Measurements from ENCODE around the gene PTPRA. TPM values are rescaled to one million over a fixed set of nuclear protein-coding genes. Genes with fewer than 3 reads are reported as not detected.
"Not testable (repeated sequence)": the region's sequence is repeated elsewhere in the genome, so short reads cannot be mapped to it uniquely, and the experiment has no call there.

Gene PTPRA
- total and polyA plus RNA-seq, 2 donors from 2014 or later, result 33.1 to 70.3 TPM

DNA sequence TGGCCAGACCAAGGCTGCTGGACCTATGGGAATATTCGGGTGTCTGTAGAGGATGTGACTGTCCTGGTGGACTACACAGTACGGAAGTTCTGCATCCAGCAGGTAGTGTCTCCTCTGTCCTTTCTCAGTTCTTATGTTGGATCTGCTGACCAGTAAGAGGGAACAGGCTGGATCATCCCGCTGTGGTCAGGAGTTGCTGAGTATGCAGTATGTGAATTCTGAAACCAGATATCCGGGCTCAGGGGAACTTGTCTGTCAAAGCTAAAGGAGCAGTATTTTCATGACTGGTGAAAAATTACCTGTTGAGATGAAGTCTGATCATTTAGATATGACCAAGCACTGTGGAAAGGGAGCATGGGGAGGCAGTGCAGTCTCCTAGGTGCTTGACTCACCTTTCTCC is 148.0 kb downstream of the PTPRA start:
- TF ChIP-seq, protein P1, sequence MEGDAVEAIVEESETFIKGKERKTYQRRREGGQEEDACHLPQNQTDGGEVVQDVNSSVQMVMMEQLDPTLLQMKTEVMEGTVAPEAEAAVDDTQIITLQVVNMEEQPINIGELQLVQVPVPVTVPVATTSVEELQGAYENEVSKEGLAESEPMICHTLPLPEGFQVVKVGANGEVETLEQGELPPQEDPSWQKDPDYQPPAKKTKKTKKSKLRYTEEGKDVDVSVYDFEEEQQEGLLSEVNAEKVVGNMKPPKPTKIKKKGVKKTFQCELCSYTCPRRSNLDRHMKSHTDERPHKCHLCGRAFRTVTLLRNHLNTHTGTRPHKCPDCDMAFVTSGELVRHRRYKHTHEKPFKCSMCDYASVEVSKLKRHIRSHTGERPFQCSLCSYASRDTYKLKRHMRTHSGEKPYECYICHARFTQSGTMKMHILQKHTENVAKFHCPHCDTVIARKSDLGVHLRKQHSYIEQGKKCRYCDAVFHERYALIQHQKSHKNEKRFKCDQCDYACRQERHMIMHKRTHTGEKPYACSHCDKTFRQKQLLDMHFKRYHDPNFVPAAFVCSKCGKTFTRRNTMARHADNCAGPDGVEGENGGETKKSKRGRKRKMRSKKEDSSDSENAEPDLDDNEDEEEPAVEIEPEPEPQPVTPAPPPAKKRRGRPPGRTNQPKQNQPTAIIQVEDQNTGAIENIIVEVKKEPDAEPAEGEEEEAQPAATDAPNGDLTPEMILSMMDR (IDR thresholded peaks at IDR 0.05; ENCODE audit: borderline replicate concordance, extremely low read depth, insufficient read depth), result no peak
- no peak for FAIRE-seq
- H3K9ac ChIP-seq (ENCODE audit: low read length in 3 of 3), result no peak overlapping the region
- H3K4me3 ChIP-seq (ENCODE audit: low read length in 3 of 3), result no peak overlapping the region
- H3K9me3 ChIP-seq (ENCODE audit: control insufficient read depth in 2 of 3, insufficient read depth in 1 of 3, low read length in 3 of 3), result no peaks in the 10 kb centered on the region
- no peak for DNase-seq
- no peak overlapping the region for H3K27ac ChIP-seq (ENCODE audit: low read depth in 2 of 2, low read length in 2 of 2)
- peaks cover 7 to 34% (median 28%) of the 10 kb centered on the region in 3 donors for H3K36me3 ChIP-seq (ENCODE audit: control insufficient read depth in 2 of 3, insufficient read depth in 3 of 3, low read length in 3 of 3)
- H3K4me1 ChIP-seq (ENCODE audit: control insufficient read depth in 2 of 3, insufficient read depth in 2 of 3, low read depth in 1 of 3, low read length in 3 of 3), result no peaks in the 10 kb centered on the region
- no peaks in the 10 kb centered on the region for H3K27me3 ChIP-seq (ENCODE audit: control insufficient read depth, insufficient read depth, low read length)
- intact Hi-C loops (cut with DNase I), result no loop called here

DNA sequence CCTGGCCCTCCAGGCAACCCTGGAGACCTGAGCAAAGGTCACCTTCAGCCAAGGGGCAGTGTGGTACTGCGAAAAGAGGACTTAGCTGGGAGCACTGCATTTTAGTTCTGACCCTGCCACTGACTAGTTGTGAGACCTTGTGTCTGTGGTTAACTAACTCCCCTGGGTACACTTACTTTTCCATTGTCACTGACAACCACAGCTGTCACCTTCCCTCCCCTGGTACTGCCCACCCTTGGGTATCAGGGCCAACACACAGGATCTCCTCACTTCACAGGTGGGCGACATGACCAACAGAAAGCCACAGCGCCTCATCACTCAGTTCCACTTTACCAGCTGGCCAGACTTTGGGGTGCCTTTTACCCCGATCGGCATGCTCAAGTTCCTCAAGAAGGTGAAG is 148.5 kb downstream of the PTPRA start:
- H3K4me1 ChIP-seq (ENCODE audit: control insufficient read depth in 2 of 3, insufficient read depth in 2 of 3, low read depth in 1 of 3, low read length in 3 of 3), result no peaks in the 10 kb centered on the region
- H3K36me3 ChIP-seq (ENCODE audit: control insufficient read depth in 2 of 3, insufficient read depth in 3 of 3, low read length in 3 of 3), result peaks cover 10 to 39% (median 32%) of the 10 kb centered on the region in 3 donors
- FAIRE-seq (no peak), DNase-seq (no peak)
- H3K9ac ChIP-seq (ENCODE audit: low read length in 3 of 3), result no peak overlapping the region
- H3K4me3 ChIP-seq (ENCODE audit: low read length in 3 of 3), result no peak overlapping the region
- H3K27ac ChIP-seq (ENCODE audit: low read depth in 2 of 2, low read length in 2 of 2), result no peak overlapping the region
- H3K9me3 ChIP-seq (ENCODE audit: control insufficient read depth in 2 of 3, insufficient read depth in 1 of 3, low read length in 3 of 3), result no peaks in the 10 kb centered on the region
- TF ChIP-seq, protein P1 (IDR thresholded peaks at IDR 0.05; ENCODE audit: borderline replicate concordance, extremely low read depth, insufficient read depth), result no peak
- intact Hi-C loops (cut with DNase I), result no loop called here
- no peaks in the 10 kb centered on the region for H3K27me3 ChIP-seq (ENCODE audit: control insufficient read depth, insufficient read depth, low read length)

DNA sequence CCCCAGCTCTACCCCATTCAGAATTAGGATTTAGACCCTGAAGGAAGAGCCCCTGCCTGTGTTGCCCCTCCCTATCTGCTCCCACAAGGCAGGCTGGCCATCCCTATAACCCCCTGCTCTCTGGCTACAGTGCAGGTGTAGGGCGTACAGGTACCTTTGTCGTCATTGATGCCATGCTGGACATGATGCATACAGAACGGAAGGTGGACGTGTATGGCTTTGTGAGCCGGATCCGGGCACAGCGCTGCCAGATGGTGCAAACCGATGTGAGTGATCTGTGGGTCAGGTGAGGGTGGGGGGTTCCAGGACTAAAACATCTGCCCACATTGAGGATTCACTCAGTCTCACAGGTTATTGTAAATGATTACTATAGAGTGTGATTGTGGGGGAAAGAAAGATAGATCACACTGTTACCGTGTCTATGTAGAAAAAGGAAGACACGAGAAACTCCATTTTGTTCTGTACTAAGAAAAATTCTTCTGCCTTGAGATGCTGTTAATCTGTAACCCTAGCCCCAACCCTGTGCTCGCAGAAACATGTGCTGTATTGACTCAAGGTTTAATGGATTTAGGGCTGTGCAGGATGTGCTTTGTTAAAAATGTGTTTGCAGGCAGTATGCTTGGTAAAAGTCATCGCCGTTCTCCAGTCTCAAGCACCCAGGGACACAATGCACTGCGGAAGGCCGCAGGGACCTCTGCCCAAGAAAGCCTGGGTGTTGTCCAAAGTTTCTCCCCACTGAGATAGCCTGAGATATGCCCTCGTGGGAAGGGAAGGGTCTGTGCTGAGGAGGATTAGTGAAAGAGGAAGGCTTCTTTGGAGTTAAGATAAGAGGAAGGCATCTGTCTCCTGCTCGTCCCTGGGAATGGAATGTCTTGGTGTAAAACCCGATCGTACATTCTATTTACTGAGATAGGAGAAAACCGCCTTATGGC is 149.5 kb downstream of the PTPRA start:
- H3K27ac ChIP-seq (ENCODE audit: low read depth in 2 of 2, low read length in 2 of 2); DNase-seq; H3K4me1 ChIP-seq (ENCODE audit: control insufficient read depth in 2 of 3, insufficient read depth in 2 of 3, low read depth in 1 of 3, low read length in 3 of 3); H3K9me3 ChIP-seq (ENCODE audit: control insufficient read depth in 2 of 3, insufficient read depth in 1 of 3, low read length in 3 of 3); FAIRE-seq; H3K9ac ChIP-seq (ENCODE audit: low read length in 3 of 3); intact Hi-C loops (cut with DNase I); H3K4me3 ChIP-seq (ENCODE audit: low read length in 3 of 3); H3K27me3 ChIP-seq (ENCODE audit: control insufficient read depth, insufficient read depth, low read length): not testable (repeated sequence)
- H3K36me3 ChIP-seq (ENCODE audit: control insufficient read depth in 2 of 3, insufficient read depth in 3 of 3, low read length in 3 of 3), result peaks cover 10 to 41% (median 40%) of the 10 kb centered on the region in 3 donors

DNA sequence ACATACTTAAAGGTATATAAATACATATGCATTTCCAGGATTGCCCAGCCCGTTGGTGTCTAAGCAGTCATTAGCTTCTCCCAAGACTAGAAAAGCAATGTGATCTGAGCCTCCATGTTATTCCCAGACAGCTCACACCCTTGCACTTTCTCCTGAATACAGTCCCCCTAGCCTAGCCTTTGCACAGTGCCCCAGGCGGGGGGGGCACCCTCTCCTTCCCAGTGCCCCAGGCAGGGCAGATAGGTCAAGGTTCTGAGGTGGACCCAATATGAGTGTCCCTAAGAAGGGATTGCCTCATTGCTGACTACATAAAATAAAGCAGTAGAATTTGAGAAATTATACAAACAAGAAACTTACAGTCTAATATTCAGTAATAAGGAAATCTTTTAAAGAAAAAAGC is 154.7 kb downstream of the PTPRA start:
- no peak for DNase-seq
- Histone ChIP-seq H3K36me3 (ENCODE audit: control insufficient read depth in 2 of 3, insufficient read depth in 3 of 3, low read length in 3 of 3) (peaks cover 8 to 37% (median 30%) of the 10 kb centered on the region in 3 donors), H3K4me1 (ENCODE audit: control insufficient read depth in 2 of 3, insufficient read depth in 2 of 3, low read depth in 1 of 3, low read length in 3 of 3) (no peaks in the 10 kb centered on the region), H3K27me3 (ENCODE audit: control insufficient read depth, insufficient read depth, low read length) (no peaks in the 10 kb centered on the region), H3K9me3 (ENCODE audit: control insufficient read depth in 2 of 3, insufficient read depth in 1 of 3, low read length in 3 of 3) (no peaks in the 10 kb centered on the region), H3K27ac (ENCODE audit: low read depth in 2 of 2, low read length in 2 of 2) (no peak overlapping the region), H3K4me3 (ENCODE audit: low read length in 3 of 3) (no peak overlapping the region), H3K9ac (ENCODE audit: low read length in 3 of 3) (no peak overlapping the region)
- intact Hi-C loops (cut with DNase I), result no loop called here
- TF ChIP-seq, protein P1 (IDR thresholded peaks at IDR 0.05; ENCODE audit: borderline replicate concordance, extremely low read depth, insufficient read depth), result no peak
- FAIRE-seq, result no peak
